Measurements from ENCODE around the gene SOST.

The SOST gene

GRCh38 chr17:43741636-43742035, 17.0 kb downstream of the SOST start:
- no peak overlapping the region for H3K4me3 ChIP-seq (ENCODE audit: low read length)
- no peak for TF ChIP-seq CTCF (conservative IDR thresholded peaks at IDR 0.05; ENCODE audit: low read depth, low read length)
- DNase-seq (ENCODE audit: low read depth), result no peak

GRCh38 chr17:43740541-43740940, 18.1 kb downstream of the SOST start:
- H3K4me3 ChIP-seq (ENCODE audit: low read length), result no peak overlapping the region
- no peak for DNase-seq (ENCODE audit: low read depth)
- no peak for TF ChIP-seq CTCF (conservative IDR thresholded peaks at IDR 0.05; ENCODE audit: low read depth, low read length)

GRCh38 chr17:43737722-43738121, 20.9 kb downstream of the SOST start:
- no peak for TF ChIP-seq CTCF (conservative IDR thresholded peaks at IDR 0.05; ENCODE audit: low read depth, low read length)
- H3K4me3 ChIP-seq (ENCODE audit: low read length), result no peak overlapping the region
- no peak for DNase-seq (ENCODE audit: low read depth)

GRCh38 chr17:43736389-43736788, 22.2 kb downstream of the SOST start:
- DNase-seq (ENCODE audit: low read depth), result no peak
- no peak for TF ChIP-seq CTCF (conservative IDR thresholded peaks at IDR 0.05; ENCODE audit: low read depth, low read length)
- no peak overlapping the region for H3K4me3 ChIP-seq (ENCODE audit: low read length)

GRCh38 chr17:43734376-43734775, 24.2 kb downstream of the SOST start:
- DNase-seq (ENCODE audit: low read depth), result no peak
- no peak overlapping the region for H3K4me3 ChIP-seq (ENCODE audit: low read length)

GRCh38 chr17:43733956-43734355, 24.6 kb downstream of the SOST start:
- no peak overlapping the region for H3K4me3 ChIP-seq (ENCODE audit: low read length)
- DNase-seq (ENCODE audit: low read depth), result no peak
- no peak for TF ChIP-seq CTCF (conservative IDR thresholded peaks at IDR 0.05; ENCODE audit: low read depth, low read length)

More at GRCh38 chr17:43734376-43734775, 24.2 kb downstream of the SOST start:
- no peak for TF ChIP-seq CTCF (conservative IDR thresholded peaks at IDR 0.05; ENCODE audit: low read depth, low read length)

- TF ChIP-seq CTCF (conservative IDR thresholded peaks at IDR 0.05; ENCODE audit: low read depth, low read length), result no peak
- no peak for DNase-seq (ENCODE audit: low read depth)
Observed at GRCh38 chr17:43732958-43733357, 25.6 kb downstream of the SOST start.

More at GRCh38 chr17:43732958-43733357, 25.6 kb downstream of the SOST start:
- no peak overlapping the region for H3K4me3 ChIP-seq (ENCODE audit: low read length)

All from retinal pigment epithelial cell (primary cell).